ENCODE results near the gene MPRIP. TPM values are rescaled to one million over a fixed set of nuclear protein-coding genes. Genes with fewer than 3 reads are reported as not detected.

The MPRIP gene
- total RNA-seq, 1 experiment from 2014 or later, result 132 TPM

DNA sequence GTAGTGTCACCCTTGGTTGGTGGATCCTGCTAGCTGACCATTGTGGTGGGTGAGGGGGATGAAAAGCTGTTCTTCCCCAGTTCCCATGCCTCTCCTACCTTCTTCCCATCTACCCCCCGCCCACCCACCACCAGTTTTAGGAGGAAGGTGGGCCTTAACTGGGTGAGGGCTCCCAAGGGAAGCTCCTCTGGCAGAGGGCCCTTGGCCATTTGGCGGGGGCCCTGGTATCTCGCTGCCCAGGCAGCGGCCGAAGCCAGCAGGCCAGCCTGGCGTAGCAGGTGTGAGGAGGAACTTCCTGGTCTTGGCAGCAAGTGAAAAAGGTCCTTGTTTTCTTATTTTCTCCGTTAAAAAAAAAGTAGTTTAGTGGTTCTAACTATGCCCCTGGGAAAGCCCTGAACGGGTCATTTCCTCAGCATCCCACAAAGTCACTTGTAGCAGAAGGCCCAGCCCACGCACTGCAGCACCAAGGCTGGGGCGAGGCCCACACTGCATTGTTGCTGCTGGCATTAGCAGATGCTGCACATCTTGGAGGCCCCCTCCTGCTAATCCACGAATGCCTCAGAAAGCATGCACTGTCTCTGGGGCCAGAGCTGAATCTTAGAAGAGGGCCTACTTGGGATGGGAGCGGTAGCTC is 72.5 kb downstream of the MPRIP start:
- no peaks in the 10 kb centered on the region for H3K23me2 ChIP-seq (ENCODE audit: insufficient read length, low read depth, low read length, poor library complexity, severe bottlenecking)
- Mint-ChIP-seq H3K36me3 (ENCODE audit: insufficient read depth in 1 of 3, low read depth in 3 of 3) (no peaks in the 10 kb centered on the region), H3K4me3 (no peak overlapping the region), H3K4me1 (peaks cover 5 to 9% of the 10 kb centered on the region in 2 experiments; a peak in 3 of 4 replicates), H3K27ac (no peak overlapping the region; a peak in 1 of 7 replicates), H3K9me3 (no peaks in the 10 kb centered on the region), H3K27me3 (ENCODE audit: low read depth) (peaks cover 2% of the 10 kb centered on the region; the same call in 1 of the 2 replicates)
- no peak overlapping the region for H3K4me2 ChIP-seq (ENCODE audit: insufficient read depth, insufficient read length, low read length)
- H3K27ac ChIP-seq (ENCODE audit: insufficient read length, low read depth, low read length), result no peak overlapping the region
- no peak overlapping the region for H4K91ac ChIP-seq (ENCODE audit: insufficient read length, low read depth, low read length)
- H2BK12ac ChIP-seq (ENCODE audit: insufficient read length, low read depth, low read length), result no peak overlapping the region
- no peak overlapping the region for H2BK20ac ChIP-seq (ENCODE audit: low read depth, low read length, poor library complexity, severe bottlenecking)
- TF ChIP-seq, protein P1, sequence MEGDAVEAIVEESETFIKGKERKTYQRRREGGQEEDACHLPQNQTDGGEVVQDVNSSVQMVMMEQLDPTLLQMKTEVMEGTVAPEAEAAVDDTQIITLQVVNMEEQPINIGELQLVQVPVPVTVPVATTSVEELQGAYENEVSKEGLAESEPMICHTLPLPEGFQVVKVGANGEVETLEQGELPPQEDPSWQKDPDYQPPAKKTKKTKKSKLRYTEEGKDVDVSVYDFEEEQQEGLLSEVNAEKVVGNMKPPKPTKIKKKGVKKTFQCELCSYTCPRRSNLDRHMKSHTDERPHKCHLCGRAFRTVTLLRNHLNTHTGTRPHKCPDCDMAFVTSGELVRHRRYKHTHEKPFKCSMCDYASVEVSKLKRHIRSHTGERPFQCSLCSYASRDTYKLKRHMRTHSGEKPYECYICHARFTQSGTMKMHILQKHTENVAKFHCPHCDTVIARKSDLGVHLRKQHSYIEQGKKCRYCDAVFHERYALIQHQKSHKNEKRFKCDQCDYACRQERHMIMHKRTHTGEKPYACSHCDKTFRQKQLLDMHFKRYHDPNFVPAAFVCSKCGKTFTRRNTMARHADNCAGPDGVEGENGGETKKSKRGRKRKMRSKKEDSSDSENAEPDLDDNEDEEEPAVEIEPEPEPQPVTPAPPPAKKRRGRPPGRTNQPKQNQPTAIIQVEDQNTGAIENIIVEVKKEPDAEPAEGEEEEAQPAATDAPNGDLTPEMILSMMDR (conservative IDR thresholded peaks at IDR 0.05), result no peak
- H3K4ac ChIP-seq (ENCODE audit: low read depth, low read length), result no peak overlapping the region
- no peak overlapping the region for H3T11ph ChIP-seq (ENCODE audit: low read length)
- no peaks in the 10 kb centered on the region for H3K27me3 ChIP-seq (ENCODE audit: insufficient read depth, low read length)
- no peaks in the 10 kb centered on the region for H4K20me1 ChIP-seq (ENCODE audit: control insufficient read depth, insufficient read depth, insufficient read length)
- no CpG with 5 or more reads among the region's 12 CpGs for WGBS (ENCODE audit: extremely low coverage, insufficient read length, low lambda C conversion rate)
- no peak for DNase-seq
- H3K14ac ChIP-seq (ENCODE audit: insufficient read depth, low read length), result no peak overlapping the region
- H4K8ac ChIP-seq (replicated peaks; ENCODE audit: insufficient read length, low read depth, low read length), result no peak overlapping the region
- peaks cover 2% of the 10 kb centered on the region; the same call in 1 of the 2 replicates for H3K79me2 ChIP-seq (ENCODE audit: insufficient read depth, low read length)
- H3K23ac ChIP-seq (ENCODE audit: insufficient read length, low read depth, low read length), result no peak overlapping the region
- no peak overlapping the region for H2BK120ac ChIP-seq (ENCODE audit: low read depth, low read length, poor library complexity, severe bottlenecking)
- H2BK15ac ChIP-seq (ENCODE audit: low read depth, low read length), result no peak overlapping the region
- H3K56ac ChIP-seq (ENCODE audit: insufficient read length, low read depth, low read length), result no peak overlapping the region
- no peak overlapping the region for H3K9ac ChIP-seq (ENCODE audit: extremely low read depth, insufficient read length, low read length)
- no peak overlapping the region for H4K5ac ChIP-seq (ENCODE audit: insufficient read length, low read depth, low read length)
- H3K9me3 ChIP-seq (ENCODE audit: control insufficient read depth, low read depth, low read length), result no peaks in the 10 kb centered on the region
- no peak overlapping the region for H3K18ac ChIP-seq (ENCODE audit: insufficient read length, low read depth, low read length)
- H2BK5ac ChIP-seq (ENCODE audit: insufficient read length, low read length), result no peak overlapping the region
- H2AK5ac ChIP-seq (ENCODE audit: insufficient read length, low read length), result no peak overlapping the region
- no peaks in the 10 kb centered on the region for H3K4me1 ChIP-seq (ENCODE audit: insufficient read depth, low read length)
- no peak overlapping the region for H2AFZ ChIP-seq (ENCODE audit: low read length)
- no peaks in the 10 kb centered on the region for H3K79me1 ChIP-seq (ENCODE audit: insufficient read depth, low read depth, low read length, poor library complexity, severe bottlenecking)

Measured in H9 (cell line).